IPS-NIHi7 (cell line): ENCODE measurements around the gene CREB3L4.

Experiments
- DNase-seq: peaks from one replicate; pipeline ENCODE4 v3.0.0; 2012; ENCODE audit warnings: mixed read lengths; ENCODE audit errors: extremely low spot score

The CREB3L4 gene

GRCh38 chr1:153967107-153967999 lies at the start of gene CREB3L4:
Gene CREB3L4, plus strand, starts transcription at chr1:153967902. Its CDS starts 624 bp downstream, at chr1:153968526.
- peak; percentile 89 for DNase-seq

- DNase-seq: no peak
Observed at GRCh38 chr1:153919876-153920852, 47.5 kb upstream of the CREB3L4 start.

- no peak for DNase-seq
Observed at GRCh38 chr1:153921080-153921802, 46.5 kb upstream of the CREB3L4 start.

- DNase-seq: peak; percentile 19
Observed at GRCh38 chr1:153921803-153922075, 46.0 kb upstream of the CREB3L4 start.

GRCh38 chr1:153922076-153922971 lies 45.4 kb upstream of the CREB3L4 start:
- DNase-seq: peak; percentile 73

GRCh38 chr1:153922972-153923925 lies 44.5 kb upstream of the CREB3L4 start, which contains the start of gene GATAD2B:
Gene GATAD2B, minus strand, starts transcription at chr1:153922972. Its CDS starts 94,625 bp downstream, at chr1:153828347.
- DNase-seq: peak; percentile 98

- DNase-seq: no peak
Observed at GRCh38 chr1:153926405-153926804, 41.3 kb upstream of the CREB3L4 start.

GRCh38 chr1:153928245-153928644 lies 39.5 kb upstream of the CREB3L4 start:
- no peak for DNase-seq

- DNase-seq: no peak
Observed at GRCh38 chr1:153928791-153929341, 38.8 kb upstream of the CREB3L4 start.

- no peak for DNase-seq
Observed at GRCh38 chr1:153929426-153929825, 38.3 kb upstream of the CREB3L4 start.

GRCh38 chr1:153929981-153930948 lies 37.4 kb upstream of the CREB3L4 start:
- no peak for DNase-seq

GRCh38 chr1:153932156-153933131 lies 35.3 kb upstream of the CREB3L4 start:
- DNase-seq: no peak

GRCh38 chr1:153933430-153933829 lies 34.3 kb upstream of the CREB3L4 start:
- no peak for DNase-seq

GRCh38 chr1:153933955-153934354 lies 33.7 kb upstream of the CREB3L4 start:
- DNase-seq: no peak

- DNase-seq: no peak
Observed at GRCh38 chr1:153934746-153935145, 33.0 kb upstream of the CREB3L4 start.

GRCh38 chr1:153936011-153936802 lies 31.5 kb upstream of the CREB3L4 start:
- DNase-seq: no peak
